Measurements from ENCODE around the gene ASIC4. TPM values are rescaled to one million over a fixed set of nuclear protein-coding genes. Genes with fewer than 3 reads are reported as not detected.

The ASIC4 gene
- total RNA-seq, 1 experiment from 2014 or later = not detected

GRCh38 chr2:219553463-219553963 lies 39.2 kb downstream of the ASIC4 start:
- no peak overlapping the region for H3K27ac Mint-ChIP-seq (ENCODE audit: low read depth, unreplicated experiment)
- H3K9me3 Mint-ChIP-seq (ENCODE audit: unreplicated experiment) = no peaks in the 10 kb centered on the region
- H3K4me1 Mint-ChIP-seq (ENCODE audit: insufficient read depth, unreplicated experiment) = peaks cover 6% of the 10 kb centered on the region
- ChIA-PET CTCF (interaction anchor here (0.6 to 1.7 kb wide), 2 partner anchors 13 to 690 kb away, joined by 3 to 7 read pairs; no protein-coding TSS in a partner anchor), POLR2A (interaction anchor here (1.1 to 1.9 kb wide), 2 partner anchors 10 to 15 kb away, joined by 3 to 17 read pairs; partner anchors contain the start of genes CHPF and TMEM198)
- DNase-seq (ENCODE audit: unreplicated experiment) = no peak
- no peaks in the 10 kb centered on the region for H3K27me3 Mint-ChIP-seq (ENCODE audit: insufficient read depth, unreplicated experiment)
- no TSS peak for BruUV-seq (replicated peaks)
- TF ChIP-seq CTCF (IDR thresholded peaks at IDR 0.05; ENCODE audit: unreplicated experiment) = no peak
- intact Hi-C loops (cut with micrococcal nuclease) = no loop called here
- H3K36me3 Mint-ChIP-seq (ENCODE audit: insufficient read depth, unreplicated experiment) = no peaks in the 10 kb centered on the region
- no peak overlapping the region for H3K4me3 Mint-ChIP-seq (ENCODE audit: unreplicated experiment)

GRCh38 chr2:219554350-219554749 lies 40.1 kb downstream of the ASIC4 start:
- CTCF ChIA-PET = interaction anchor here (0.5 kb wide), 2 partner anchors 57 to 394 kb away, joined by 3 read pairs; partner anchors contain the start of gene NHEJ1
- peaks cover 6% of the 10 kb centered on the region for H3K4me1 Mint-ChIP-seq (ENCODE audit: insufficient read depth, unreplicated experiment)
- BruUV-seq (replicated peaks) = no TSS peak
- intact Hi-C loops (cut with micrococcal nuclease) = no loop called here
- H3K27ac Mint-ChIP-seq (ENCODE audit: low read depth, unreplicated experiment) = no peak overlapping the region
- H3K4me3 Mint-ChIP-seq (ENCODE audit: unreplicated experiment) = no peak overlapping the region
- H3K27me3 Mint-ChIP-seq (ENCODE audit: insufficient read depth, unreplicated experiment) = no peaks in the 10 kb centered on the region
- no peak for TF ChIP-seq CTCF (IDR thresholded peaks at IDR 0.05; ENCODE audit: unreplicated experiment)
- POLR2A ChIA-PET = no interaction called here
- H3K36me3 Mint-ChIP-seq (ENCODE audit: insufficient read depth, unreplicated experiment) = no peaks in the 10 kb centered on the region
- no peak for DNase-seq (ENCODE audit: unreplicated experiment)
- no peaks in the 10 kb centered on the region for H3K9me3 Mint-ChIP-seq (ENCODE audit: unreplicated experiment)

- H3K4me3 Mint-ChIP-seq (ENCODE audit: unreplicated experiment) = no peak overlapping the region
- ChIA-PET POLR2A (interaction anchor here (0.7 to 1.6 kb wide), 2 partner anchors 42 to 143 kb away, joined by 3 to 5 read pairs; partner anchors contain the start of gene STK11IP), CTCF (interaction anchor here (0.7 kb wide), 1 partner anchor 87 kb away, joined by 3 read pairs; no protein-coding TSS in a partner anchor)
- H3K27me3 Mint-ChIP-seq (ENCODE audit: insufficient read depth, unreplicated experiment) = no peaks in the 10 kb centered on the region
- DNase-seq (ENCODE audit: unreplicated experiment) = no peak
- BruUV-seq (replicated peaks) = no TSS peak
- intact Hi-C loops (cut with micrococcal nuclease) = no loop called here
- H3K36me3 Mint-ChIP-seq (ENCODE audit: insufficient read depth, unreplicated experiment) = no peaks in the 10 kb centered on the region
- peaks cover 3% of the 10 kb centered on the region for H3K4me1 Mint-ChIP-seq (ENCODE audit: insufficient read depth, unreplicated experiment)
- no peak for TF ChIP-seq CTCF (IDR thresholded peaks at IDR 0.05; ENCODE audit: unreplicated experiment)
- H3K9me3 Mint-ChIP-seq (ENCODE audit: unreplicated experiment) = no peaks in the 10 kb centered on the region
- no peak overlapping the region for H3K27ac Mint-ChIP-seq (ENCODE audit: low read depth, unreplicated experiment)
These were observed 41.7 kb downstream of the ASIC4 start for GRCh38 chr2:219555956-219556355.

- Mint-ChIP-seq H3K36me3 (ENCODE audit: insufficient read depth, unreplicated experiment) (no peaks in the 10 kb centered on the region), H3K4me3 (ENCODE audit: unreplicated experiment) (no peak overlapping the region), H3K27me3 (ENCODE audit: insufficient read depth, unreplicated experiment) (no peaks in the 10 kb centered on the region), H3K4me1 (ENCODE audit: insufficient read depth, unreplicated experiment) (no peaks in the 10 kb centered on the region), H3K27ac (ENCODE audit: low read depth, unreplicated experiment) (no peak overlapping the region), H3K9me3 (ENCODE audit: unreplicated experiment) (no peaks in the 10 kb centered on the region)
- CTCF ChIA-PET = no interaction called here
- no peak for TF ChIP-seq CTCF (IDR thresholded peaks at IDR 0.05; ENCODE audit: unreplicated experiment)
- POLR2A ChIA-PET = interaction anchor here (0.6 to 1.5 kb wide), 3 partner anchors 14 to 661 kb away, joined by 3 to 6 read pairs (median 3); partner anchors contain the start of gene OBSL1
- intact Hi-C loops (cut with micrococcal nuclease) = no loop called here
- no peak for DNase-seq (ENCODE audit: unreplicated experiment)
- BruUV-seq (replicated peaks) = no TSS peak
These were observed 42.1 kb downstream of the ASIC4 start for GRCh38 chr2:219556413-219556812.
